ENCODE data around the gene PEX14.

PEX14 gene

DNA sequence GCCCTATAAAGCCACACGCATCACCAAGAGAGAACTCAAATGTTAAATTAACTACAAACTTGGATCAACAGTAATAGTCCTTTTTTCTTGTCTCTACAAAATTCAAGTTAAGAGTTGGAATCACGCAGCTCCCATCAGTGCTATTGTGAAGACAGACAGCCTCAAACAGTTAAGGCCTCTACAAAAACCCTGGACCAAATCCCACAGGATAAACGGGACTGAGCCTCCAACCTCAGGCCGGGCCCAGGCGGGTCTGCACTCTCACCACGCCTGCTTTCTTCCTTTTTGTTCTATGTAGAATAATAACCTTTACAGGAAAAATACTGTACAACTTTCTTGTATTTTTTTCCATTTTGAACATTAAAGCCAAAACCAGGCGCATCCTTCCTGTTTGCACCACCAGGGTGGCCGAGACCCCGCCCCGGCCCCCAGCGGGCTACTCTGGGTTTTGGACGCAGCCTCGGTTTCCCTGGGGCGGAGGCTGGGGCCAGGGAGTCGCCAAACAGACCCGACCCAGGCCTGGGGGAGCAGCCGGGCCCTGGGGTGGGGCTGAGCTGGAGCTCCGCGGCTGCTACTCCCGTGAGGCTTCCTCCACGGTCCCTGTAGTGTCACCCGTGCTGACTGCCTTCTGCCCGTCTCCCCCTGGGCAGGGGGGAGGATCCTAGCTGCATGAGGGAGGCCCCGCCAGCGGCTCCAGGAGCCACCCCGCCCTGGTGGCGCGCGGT is 163.2 kb downstream of the PEX14 start:
- DNase-seq: peak in 1 of 4 experiments; percentile 8

DNA sequence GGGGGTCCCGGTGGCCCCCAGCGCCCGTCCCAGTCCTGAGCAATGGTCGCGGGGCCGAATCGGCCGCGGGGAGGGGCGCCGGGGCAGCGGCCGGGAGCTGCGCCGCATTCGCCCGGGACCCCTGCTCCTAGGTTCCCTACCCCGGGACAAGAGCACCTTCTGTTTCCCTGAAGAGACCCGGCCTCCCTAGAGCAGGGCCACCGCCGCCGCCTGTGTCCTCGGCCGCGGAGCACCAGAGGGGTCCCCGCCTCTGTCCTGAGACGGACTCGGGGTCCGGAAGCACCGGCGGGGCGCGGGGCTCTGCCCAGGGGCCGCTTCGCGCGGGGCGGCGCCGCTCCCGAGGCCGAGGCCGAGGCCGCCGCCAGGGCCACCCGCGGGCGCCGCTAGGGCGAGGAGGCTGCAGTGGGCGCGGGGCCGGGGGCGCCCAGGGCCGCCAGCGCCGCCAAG is 163.8 kb downstream of the PEX14 start:
- no peak for DNase-seq

- no peak for DNase-seq
These were observed 164.4 kb downstream of the PEX14 start for GRCh38 chr1:10639011-10639774.

DNA sequence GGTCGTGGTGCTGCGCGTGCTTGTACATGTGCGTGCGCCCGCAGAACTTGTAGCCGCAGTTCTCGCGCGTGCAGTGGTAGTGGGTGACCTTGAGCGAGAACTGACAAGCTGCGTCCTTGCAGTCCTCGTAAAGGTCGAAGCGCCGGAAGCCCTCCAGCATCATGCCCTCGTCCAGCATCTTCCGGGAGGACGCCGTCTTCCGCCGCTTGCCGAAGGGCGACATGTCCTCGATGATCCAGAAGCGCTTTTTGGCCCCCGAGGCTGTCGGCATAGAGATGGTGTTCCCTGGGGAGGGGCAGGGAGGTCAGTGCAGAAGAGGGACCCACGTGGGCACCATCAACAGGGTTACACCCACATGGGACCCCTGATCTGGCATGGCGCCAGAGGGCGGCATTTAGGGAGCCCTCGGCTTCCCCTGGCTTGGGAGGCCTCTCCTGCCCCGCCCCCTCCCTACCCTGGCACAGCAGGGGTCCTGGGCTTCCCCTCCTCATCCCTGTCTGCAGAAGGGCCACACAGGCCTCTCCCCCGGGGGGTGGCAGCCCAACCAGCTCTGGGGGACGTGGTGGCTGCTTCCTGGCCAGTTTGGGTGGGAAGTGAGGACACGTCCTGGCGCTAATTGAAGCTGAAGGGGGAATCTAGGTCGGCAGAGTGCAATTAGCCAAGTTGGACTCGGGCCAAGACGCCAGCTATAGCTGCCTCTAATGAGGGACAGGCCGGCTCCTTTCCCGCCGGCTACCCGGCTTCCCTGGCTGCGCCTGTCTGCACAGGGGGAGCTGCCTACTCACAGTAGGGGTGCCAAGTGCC is 165.2 kb downstream of the PEX14 start:
- DNase-seq: no peak

- no peak for DNase-seq
These were observed 166.2 kb downstream of the PEX14 start for GRCh38 chr1:10640843-10641553.

DNA sequence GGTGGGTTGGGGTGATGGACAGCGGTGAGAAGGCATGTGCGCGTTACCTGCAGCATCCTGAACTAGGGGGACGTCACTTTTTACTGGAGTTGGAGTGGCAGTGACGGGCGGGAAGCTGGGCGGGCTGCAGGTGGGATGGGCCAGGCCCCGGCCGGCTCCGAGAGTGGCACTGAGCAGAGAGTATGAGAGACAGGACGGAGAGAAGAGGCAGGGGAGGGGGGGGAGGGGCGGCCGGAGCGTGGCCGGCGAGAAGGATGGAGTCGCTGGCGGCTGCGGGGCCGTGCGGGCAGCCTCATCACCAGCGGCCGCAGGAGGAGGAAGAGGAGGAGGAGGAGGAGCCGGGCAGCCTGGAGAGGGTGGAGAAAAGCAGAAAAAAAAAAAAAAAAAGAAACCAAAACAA is 167.2 kb downstream of the PEX14 start:
- no peak for DNase-seq

- no peak for DNase-seq
These were observed 167.8 kb downstream of the PEX14 start for GRCh38 chr1:10642403-10643080.

- DNase-seq: no peak
These were observed 169.0 kb downstream of the PEX14 start for GRCh38 chr1:10643607-10644306.

DNA sequence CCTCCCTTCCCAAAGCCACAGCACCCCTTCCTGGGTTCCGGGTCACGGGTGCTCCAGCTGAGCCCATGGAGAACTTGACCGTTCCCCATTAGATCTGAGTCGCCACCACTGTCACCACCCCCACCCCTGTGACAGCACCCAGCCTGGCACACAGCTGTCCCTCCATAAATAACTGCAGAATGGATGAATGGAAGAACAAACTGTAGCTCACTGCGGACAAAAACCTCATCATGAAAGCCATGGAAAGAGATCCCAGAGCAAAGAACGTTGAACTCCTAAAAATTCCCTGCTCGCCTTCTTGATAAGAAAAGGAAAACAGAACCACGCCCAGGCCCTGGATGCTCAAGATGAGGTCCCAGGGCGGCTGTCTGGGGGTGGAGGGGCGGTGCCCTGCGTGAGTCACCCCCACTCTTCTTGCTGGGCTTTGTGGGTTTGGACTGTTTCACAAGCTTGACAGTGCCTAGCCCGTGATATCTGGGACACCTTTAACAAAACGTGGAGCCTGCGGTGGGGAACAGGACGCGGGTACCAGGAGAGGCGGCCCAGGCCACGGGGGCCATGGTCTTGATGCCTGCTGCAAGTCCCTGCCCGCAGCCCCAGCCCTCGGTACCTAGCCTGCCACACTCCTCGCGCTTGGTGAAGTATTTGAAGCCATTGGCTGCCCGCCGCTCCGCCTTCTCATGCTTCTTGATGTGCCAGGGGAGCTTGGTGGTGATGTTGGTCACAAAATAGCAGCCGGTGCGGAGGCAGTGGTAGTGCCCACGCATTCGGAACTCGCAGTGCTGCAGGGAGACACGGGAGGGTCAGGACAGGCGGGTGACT is 169.8 kb downstream of the PEX14 start:
- DNase-seq: no peak

DNA sequence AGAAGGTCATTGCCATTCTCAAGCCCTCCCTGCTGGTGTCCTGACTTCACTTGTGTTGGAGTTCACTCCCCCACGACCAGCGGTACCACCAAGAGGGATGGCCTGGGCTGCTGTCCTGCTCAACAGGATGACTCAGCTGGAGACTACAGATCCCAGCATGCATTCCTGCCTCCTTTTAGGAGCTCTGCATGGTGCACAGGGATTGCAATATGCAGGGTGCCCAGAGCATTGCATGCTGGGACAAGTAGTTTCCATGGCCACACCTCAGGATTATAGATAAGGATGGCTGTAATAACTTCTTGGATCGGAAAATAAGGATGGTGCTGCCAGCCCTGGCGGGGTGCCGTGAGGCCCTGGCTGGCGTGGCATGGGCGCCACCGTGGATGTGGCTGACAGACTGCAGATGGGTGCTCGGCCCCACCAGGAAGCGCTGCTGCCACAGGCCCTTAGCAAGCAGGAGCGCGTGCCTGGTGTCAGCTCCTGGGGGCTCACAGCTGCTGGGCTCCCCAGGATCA is 171.7 kb downstream of the PEX14 start:
- no peak for DNase-seq

DNA sequence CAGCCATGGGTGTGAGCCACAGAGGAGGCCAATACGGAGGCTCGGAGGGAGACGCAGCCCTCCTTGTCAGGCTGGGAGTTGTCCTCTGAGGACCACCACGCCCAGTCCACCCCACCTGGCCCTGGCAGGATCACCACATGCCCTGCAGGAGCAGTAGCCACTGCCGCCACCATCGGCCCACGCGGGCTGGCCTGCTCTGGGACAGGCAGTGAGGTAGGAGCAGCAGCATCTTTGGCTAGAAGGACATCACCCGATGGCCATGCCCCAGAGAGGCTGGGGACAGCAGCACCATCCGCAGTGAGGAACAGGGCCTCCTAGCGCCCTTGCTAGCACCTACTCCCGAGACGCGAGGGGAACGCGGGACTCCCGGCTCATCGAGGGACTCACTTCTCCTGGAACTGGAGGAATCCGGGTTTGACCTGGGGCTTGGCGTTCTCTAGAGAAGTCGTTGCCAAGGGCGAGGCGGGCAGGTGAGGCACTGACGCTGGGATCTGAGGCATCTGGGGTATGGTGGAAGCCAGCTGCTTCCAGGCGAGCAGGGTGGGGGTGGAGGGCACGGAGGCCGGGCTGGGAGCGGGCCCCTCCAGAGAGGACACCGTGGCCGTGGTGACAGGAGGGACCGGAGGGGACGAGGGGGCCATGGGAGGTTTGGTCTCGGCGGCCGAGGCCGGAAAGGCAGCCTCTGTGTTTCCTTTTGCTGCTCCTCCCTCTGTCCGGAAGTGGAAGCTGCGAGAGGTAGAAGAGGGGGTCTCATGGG is 172.8 kb downstream of the PEX14 start:
- DNase-seq: no peak

- no peak for DNase-seq
These were observed 174.2 kb downstream of the PEX14 start for GRCh38 chr1:10648689-10649516.

DNA sequence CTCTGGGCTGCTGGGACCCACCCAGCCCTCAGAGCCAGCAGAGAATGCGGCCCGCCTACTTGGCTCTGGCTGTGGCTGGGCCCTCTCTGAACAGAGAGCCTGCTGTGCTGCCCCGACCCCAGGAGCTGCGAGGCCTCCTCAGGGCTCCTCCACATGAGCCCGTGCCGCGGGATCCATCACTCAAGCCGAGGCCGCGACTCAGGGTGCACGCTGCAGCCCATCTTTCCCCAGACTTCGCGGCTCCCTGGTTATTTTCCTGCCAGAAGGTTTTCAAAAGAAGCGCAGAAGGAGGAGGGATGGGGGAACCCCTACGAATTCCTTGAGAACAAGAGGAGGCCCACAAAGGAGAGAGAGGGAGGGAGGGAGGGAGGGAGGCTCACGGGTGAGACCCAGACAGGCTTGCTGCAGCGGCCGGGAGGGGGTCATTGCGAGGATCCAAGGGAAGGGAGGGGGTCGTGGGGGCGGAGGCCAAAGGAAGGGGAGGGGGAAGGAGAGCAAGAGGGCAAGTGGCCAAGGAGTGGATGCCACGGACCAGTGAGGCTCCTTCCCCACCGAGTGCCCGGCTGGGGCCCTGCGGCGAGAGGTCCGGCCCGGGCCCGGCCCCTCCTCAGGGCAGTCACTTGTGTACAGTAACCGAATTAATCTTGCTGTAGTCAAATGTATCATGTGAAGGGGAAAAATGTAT is 174.9 kb downstream of the PEX14 start:
- no peak for DNase-seq

DNA sequence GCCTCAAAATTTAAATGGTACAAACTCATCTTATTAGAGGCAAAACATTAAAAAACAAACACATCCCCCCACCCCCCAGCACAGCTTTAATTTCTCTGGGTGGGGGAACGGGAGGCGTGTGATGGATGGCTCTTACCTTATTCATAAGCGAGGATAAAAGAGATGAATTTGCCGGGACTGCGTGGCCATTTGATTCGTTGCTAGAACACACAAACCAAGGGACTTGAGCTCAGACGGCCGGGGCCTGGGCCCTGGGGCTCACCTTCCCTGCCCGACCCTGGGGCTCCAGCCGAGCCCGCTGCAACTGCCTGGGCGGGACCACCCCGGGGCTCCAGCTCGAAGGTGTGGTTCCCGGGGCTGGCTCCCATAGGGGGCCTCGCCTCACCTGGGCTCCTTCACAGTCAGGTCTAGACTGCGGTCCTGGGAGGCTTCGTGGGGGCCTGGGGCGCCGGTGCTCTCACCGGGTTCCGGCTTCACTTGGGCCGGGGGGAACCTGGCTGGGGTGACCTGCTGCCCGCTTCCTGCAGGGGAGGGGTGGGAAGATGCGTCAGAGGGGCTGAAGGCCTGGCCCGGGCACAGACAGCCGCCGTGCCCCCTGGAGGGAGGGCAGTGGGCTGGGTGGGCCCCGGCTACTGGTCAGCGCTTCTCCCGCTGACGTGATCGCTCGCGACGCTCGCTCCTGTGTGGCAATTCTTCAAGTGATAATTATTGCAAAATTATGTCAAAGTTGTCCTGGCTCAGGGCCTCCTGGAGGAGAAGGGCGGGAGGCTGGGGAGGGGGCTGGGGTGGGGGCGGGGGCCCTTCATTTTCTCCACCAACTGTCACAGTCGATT is 176.0 kb downstream of the PEX14 start:
- DNase-seq: no peak

DNA sequence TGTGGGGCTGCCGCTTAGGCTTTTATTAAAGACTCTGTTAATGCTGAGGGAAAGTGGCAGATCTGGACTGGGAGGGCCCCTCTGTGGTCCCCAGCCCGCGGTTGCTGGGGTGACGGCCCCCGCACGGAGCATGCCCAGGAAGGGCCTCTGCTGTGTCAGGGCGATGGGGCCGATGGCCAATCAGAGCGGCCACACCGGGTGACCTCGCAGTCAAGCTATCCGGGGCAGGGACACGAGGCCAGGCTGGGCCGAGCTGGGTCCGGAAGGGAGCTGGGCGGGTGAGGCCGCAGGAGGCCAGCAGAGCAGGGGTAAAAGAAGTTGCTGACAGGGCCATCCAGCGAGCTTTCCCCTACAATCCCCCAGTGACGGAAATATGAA is 176.6 kb downstream of the PEX14 start:
- no peak for DNase-seq

DNA sequence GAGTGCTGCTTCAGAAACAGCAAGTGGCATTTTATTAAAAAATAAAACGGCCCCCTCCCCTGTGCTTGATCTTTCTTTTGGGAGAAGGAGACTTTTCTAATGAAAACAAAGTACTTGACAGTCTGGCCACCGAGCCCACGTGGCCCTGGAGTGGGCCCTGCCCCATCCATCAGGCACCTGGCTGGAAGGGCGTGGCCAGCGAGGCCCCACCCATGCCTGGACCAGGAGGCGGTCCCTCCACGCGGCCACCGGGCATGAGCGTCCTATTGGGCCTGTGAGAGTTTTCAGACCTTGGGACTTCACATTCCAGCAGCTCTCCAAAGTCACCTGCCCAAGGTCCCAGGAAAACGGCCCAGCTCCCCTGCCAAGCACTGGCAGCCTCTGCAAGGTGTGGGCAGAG is 177.0 kb downstream of the PEX14 start:
- no peak for DNase-seq

DNA sequence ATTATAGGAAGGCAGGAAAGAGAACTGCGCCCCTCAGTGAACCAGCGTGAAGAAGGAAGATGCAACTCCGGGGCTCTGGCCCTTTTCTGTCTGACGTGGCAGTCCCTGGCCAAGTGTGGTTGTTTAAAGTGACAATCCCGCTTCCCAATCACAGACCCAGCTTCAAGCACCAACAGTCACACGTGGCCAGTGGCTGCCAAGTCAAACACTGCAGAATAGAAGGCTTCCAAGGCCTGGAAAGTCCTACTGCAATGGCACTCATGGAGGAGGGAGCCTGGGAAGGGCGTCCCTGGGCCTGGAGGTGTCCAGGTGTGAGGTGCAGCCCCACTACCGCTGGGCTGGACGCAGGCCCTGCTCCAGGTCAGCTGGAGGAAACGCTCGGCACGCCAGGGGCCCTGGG is 177.9 kb downstream of the PEX14 start:
- no peak for DNase-seq

Measured in activated naive CD4-positive, alpha-beta T cell (primary cell).